Measurements from ENCODE around the gene GAL3ST2.

DNA sequence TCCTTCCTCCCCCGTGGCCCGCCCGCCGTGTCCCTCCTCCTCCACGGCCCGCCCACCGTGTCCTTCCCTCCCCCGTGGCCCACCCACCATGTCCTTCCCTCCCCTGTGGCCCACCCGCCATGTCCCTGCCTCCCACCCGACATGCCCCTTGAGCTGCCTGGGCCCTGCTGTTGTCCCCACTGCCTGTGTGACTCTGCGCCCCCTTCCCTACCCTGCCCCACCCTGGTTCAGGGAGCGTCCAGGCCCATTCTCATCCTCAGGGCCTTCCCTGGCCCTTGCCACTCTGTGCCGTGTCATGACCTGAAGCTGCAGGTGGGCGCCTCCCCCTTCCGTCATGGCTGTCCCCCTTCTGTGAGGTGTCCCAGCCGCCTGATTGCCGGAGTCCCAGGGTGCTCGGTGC is 21.5 kb upstream of the GAL3ST2 start:
- TF ChIP-seq, protein P1, sequence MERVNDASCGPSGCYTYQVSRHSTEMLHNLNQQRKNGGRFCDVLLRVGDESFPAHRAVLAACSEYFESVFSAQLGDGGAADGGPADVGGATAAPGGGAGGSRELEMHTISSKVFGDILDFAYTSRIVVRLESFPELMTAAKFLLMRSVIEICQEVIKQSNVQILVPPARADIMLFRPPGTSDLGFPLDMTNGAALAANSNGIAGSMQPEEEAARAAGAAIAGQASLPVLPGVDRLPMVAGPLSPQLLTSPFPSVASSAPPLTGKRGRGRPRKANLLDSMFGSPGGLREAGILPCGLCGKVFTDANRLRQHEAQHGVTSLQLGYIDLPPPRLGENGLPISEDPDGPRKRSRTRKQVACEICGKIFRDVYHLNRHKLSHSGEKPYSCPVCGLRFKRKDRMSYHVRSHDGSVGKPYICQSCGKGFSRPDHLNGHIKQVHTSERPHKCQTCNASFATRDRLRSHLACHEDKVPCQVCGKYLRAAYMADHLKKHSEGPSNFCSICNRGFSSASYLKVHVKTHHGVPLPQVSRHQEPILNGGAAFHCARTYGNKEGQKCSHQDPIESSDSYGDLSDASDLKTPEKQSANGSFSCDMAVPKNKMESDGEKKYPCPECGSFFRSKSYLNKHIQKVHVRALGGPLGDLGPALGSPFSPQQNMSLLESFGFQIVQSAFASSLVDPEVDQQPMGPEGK (CRISPR knock-in tag; IDR thresholded peaks at IDR 0.05; ENCODE audit: borderline replicate concordance) = no peak
- TF ChIP-seq, protein P2, sequence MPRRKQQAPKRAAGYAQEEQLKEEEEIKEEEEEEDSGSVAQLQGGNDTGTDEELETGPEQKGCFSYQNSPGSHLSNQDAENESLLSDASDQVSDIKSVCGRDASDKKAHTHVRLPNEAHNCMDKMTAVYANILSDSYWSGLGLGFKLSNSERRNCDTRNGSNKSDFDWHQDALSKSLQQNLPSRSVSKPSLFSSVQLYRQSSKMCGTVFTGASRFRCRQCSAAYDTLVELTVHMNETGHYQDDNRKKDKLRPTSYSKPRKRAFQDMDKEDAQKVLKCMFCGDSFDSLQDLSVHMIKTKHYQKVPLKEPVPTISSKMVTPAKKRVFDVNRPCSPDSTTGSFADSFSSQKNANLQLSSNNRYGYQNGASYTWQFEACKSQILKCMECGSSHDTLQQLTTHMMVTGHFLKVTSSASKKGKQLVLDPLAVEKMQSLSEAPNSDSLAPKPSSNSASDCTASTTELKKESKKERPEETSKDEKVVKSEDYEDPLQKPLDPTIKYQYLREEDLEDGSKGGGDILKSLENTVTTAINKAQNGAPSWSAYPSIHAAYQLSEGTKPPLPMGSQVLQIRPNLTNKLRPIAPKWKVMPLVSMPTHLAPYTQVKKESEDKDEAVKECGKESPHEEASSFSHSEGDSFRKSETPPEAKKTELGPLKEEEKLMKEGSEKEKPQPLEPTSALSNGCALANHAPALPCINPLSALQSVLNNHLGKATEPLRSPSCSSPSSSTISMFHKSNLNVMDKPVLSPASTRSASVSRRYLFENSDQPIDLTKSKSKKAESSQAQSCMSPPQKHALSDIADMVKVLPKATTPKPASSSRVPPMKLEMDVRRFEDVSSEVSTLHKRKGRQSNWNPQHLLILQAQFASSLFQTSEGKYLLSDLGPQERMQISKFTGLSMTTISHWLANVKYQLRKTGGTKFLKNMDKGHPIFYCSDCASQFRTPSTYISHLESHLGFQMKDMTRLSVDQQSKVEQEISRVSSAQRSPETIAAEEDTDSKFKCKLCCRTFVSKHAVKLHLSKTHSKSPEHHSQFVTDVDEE (CRISPR knock-in tag; IDR thresholded peaks at IDR 0.05) = no peak
- no peak for TF ChIP-seq SNAI2 (CRISPR knock-in tag; IDR thresholded peaks at IDR 0.05)
- no peak for TF ChIP-seq GLIS3 (CRISPR knock-in tag; IDR thresholded peaks at IDR 0.05)
- TF ChIP-seq ESRRG (CRISPR knock-in tag; IDR thresholded peaks at IDR 0.05) = no peak

Measured in SK-N-SH treated with all-trans-retinoic acid at 6 μM for 48 hours (cell line).